ENCODE measurements around the gene UGT1A7.

Gene UGT1A7

GRCh38 chr2:233766416-233766815 is 84.7 kb downstream of the UGT1A7 start:
- DNase-seq, result no peak

- DNase-seq, result no peak
Measured at GRCh38 chr2:233768076-233768475, 86.4 kb downstream of the UGT1A7 start.

- no peak for DNase-seq
Measured at GRCh38 chr2:233769260-233769659, 87.6 kb downstream of the UGT1A7 start.

GRCh38 chr2:233772153-233772552 is 90.5 kb downstream of the UGT1A7 start:
- no peak for DNase-seq

- no peak for DNase-seq
Measured at GRCh38 chr2:233772583-233772982, 90.9 kb downstream of the UGT1A7 start.

GRCh38 chr2:233773854-233774253 is 92.2 kb downstream of the UGT1A7 start:
- DNase-seq, result no peak

GRCh38 chr2:233775414-233775813 is 93.7 kb downstream of the UGT1A7 start:
- no peak for DNase-seq

- DNase-seq, result no peak
Measured at GRCh38 chr2:233778030-233778429, 96.3 kb downstream of the UGT1A7 start, which contains the start of gene MROH2A. TSS of gene MROH2A (plus strand) at chr2:233778330. CDS start at chr2:233779359, 1,029 bp downstream.

GRCh38 chr2:233779722-233780121 is 98.0 kb downstream of the UGT1A7 start:
- DNase-seq, result no peak

GRCh38 chr2:233780771-233781170 is 99.1 kb downstream of the UGT1A7 start:
- DNase-seq, result no peak

- no peak for DNase-seq
Measured at GRCh38 chr2:233789554-233789953, 107.9 kb downstream of the UGT1A7 start.

GRCh38 chr2:233791151-233791882 is 109.6 kb downstream of the UGT1A7 start:
- DNase-seq, result no peak

- DNase-seq, result no peak
Measured at GRCh38 chr2:233791883-233792329, 110.2 kb downstream of the UGT1A7 start.

- no peak for DNase-seq
Measured at GRCh38 chr2:233792720-233793119, 111.0 kb downstream of the UGT1A7 start.

- no peak for DNase-seq
Measured at GRCh38 chr2:233793465-233794127, 111.9 kb downstream of the UGT1A7 start.

- DNase-seq, result no peak
Measured at GRCh38 chr2:233794128-233794658, 112.5 kb downstream of the UGT1A7 start.

GRCh38 chr2:233795735-233796171 is 114.1 kb downstream of the UGT1A7 start:
- no peak for DNase-seq

GRCh38 chr2:233796254-233796653 is 114.6 kb downstream of the UGT1A7 start:
- DNase-seq, result no peak

- DNase-seq, result no peak
Measured at GRCh38 chr2:233798335-233799086, 116.8 kb downstream of the UGT1A7 start.

- DNase-seq, result no peak
Measured at GRCh38 chr2:233799087-233799665, 117.5 kb downstream of the UGT1A7 start.

GRCh38 chr2:233799716-233800115 is 118.0 kb downstream of the UGT1A7 start:
- no peak for DNase-seq

GRCh38 chr2:233800208-233800607 is 118.5 kb downstream of the UGT1A7 start:
- DNase-seq, result no peak
